ENCODE results near the gene FEM1C. TPM values are rescaled to one million over a fixed set of nuclear protein-coding genes. Genes with fewer than 3 reads are reported as not detected.

FEM1C gene
- total RNA-seq, 1 donor from 2014 or later, result 28.7 TPM

DNA sequence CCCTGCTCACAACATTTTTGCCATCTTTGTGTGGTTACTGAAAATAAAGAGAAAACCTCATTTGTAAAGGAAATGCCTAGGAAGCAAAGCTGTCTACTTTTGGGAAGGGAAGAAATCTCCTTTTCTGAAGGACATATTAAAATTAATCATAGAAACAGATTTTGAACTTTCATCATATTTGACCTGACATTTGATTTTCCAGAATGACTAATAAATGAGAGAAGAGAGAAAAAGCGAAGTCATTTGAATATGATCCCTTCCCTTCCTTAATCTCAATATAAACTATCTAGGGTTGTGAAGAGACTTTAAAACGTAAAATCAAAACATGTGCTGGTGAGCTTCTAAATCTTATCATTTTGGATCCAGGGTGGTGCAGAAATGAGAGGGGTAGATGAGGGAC lies 66.3 kb downstream of the FEM1C start:
- Mint-ChIP-seq H3K4me1 (no peaks in the 10 kb centered on the region), H3K36me3 (no peaks in the 10 kb centered on the region)

GRCh38 chr5:115477581-115477980 lies 67.0 kb downstream of the FEM1C start:
- Mint-ChIP-seq H3K27ac (no peak overlapping the region), H3K36me3 (no peaks in the 10 kb centered on the region), H3K27me3 (ENCODE audit: insufficient read depth, low read depth) (peaks cover 2% of the 10 kb centered on the region), H3K4me3 (no peak overlapping the region), H3K9me3 (peaks cover 2% of the 10 kb centered on the region), H3K4me1 (no peaks in the 10 kb centered on the region)
- Histone ChIP-seq H3K4me3 (no peak overlapping the region), H2AFZ (replicated peaks) (no peak overlapping the region), H3K27me3 (no peaks in the 10 kb centered on the region), H3K79me2 (ENCODE audit: low read depth) (no peaks in the 10 kb centered on the region), H3K9me3 (ENCODE audit: low read depth) (no peaks in the 10 kb centered on the region), H3K4me1 (no peaks in the 10 kb centered on the region), H3K36me3 (no peaks in the 10 kb centered on the region), H3F3A (ENCODE audit: low read depth) (no peaks in the 10 kb centered on the region), H3K4me2 (no peak overlapping the region), H4K20me1 (ENCODE audit: low read depth) (no peaks in the 10 kb centered on the region), H3K9ac (no peak overlapping the region), H3K27ac (no peak overlapping the region)
- TF ChIP-seq EZH2phosphoT487 (IDR thresholded peaks at IDR 0.05) (no peak), EZH2 (IDR thresholded peaks at IDR 0.05) (no peak)
- TF ChIP-seq, protein P1, sequence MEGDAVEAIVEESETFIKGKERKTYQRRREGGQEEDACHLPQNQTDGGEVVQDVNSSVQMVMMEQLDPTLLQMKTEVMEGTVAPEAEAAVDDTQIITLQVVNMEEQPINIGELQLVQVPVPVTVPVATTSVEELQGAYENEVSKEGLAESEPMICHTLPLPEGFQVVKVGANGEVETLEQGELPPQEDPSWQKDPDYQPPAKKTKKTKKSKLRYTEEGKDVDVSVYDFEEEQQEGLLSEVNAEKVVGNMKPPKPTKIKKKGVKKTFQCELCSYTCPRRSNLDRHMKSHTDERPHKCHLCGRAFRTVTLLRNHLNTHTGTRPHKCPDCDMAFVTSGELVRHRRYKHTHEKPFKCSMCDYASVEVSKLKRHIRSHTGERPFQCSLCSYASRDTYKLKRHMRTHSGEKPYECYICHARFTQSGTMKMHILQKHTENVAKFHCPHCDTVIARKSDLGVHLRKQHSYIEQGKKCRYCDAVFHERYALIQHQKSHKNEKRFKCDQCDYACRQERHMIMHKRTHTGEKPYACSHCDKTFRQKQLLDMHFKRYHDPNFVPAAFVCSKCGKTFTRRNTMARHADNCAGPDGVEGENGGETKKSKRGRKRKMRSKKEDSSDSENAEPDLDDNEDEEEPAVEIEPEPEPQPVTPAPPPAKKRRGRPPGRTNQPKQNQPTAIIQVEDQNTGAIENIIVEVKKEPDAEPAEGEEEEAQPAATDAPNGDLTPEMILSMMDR (IDR thresholded peaks at IDR 0.05), result no peak
- no peak for DNase-seq (ENCODE audit: low spot score)

More for the DNA sequence above, 66.3 kb downstream of the FEM1C start:
- no peaks in the 10 kb centered on the region for H3K4me1 ChIP-seq
- no peak for TF ChIP-seq EZH2phosphoT487 (IDR thresholded peaks at IDR 0.05)
- no peak for TF ChIP-seq EZH2 (IDR thresholded peaks at IDR 0.05)
- TF ChIP-seq, protein P1 (IDR thresholded peaks at IDR 0.05), result no peak
- H3K4me2 ChIP-seq, result no peak overlapping the region
- H3F3A ChIP-seq (ENCODE audit: low read depth), result no peaks in the 10 kb centered on the region
- H3K9me3 ChIP-seq (ENCODE audit: low read depth), result no peaks in the 10 kb centered on the region
- no peak overlapping the region for H2AFZ ChIP-seq (replicated peaks)
- H3K36me3 ChIP-seq, result no peaks in the 10 kb centered on the region
- H3K27ac ChIP-seq, result no peak overlapping the region
- H3K79me2 ChIP-seq (ENCODE audit: low read depth), result no peaks in the 10 kb centered on the region
- no peak overlapping the region for H3K4me3 Mint-ChIP-seq
- H3K27ac Mint-ChIP-seq, result no peak overlapping the region
- no peak overlapping the region for H3K4me3 ChIP-seq
- H3K27me3 ChIP-seq, result no peaks in the 10 kb centered on the region
- DNase-seq (ENCODE audit: low spot score), result no peak
- H3K9ac ChIP-seq, result no peak overlapping the region
- peaks cover 2% of the 10 kb centered on the region for H3K27me3 Mint-ChIP-seq (ENCODE audit: insufficient read depth, low read depth)
- H3K9me3 Mint-ChIP-seq, result peaks cover 2% of the 10 kb centered on the region
- H4K20me1 ChIP-seq (ENCODE audit: low read depth), result no peaks in the 10 kb centered on the region

- H3K27ac Mint-ChIP-seq, result no peak overlapping the region
- no peak overlapping the region for H3K4me3 Mint-ChIP-seq
- no peaks in the 10 kb centered on the region for H3K4me1 Mint-ChIP-seq
- H4K20me1 ChIP-seq (ENCODE audit: low read depth), result no peaks in the 10 kb centered on the region
- no peak overlapping the region for H3K27ac ChIP-seq
- H3K36me3 ChIP-seq, result no peaks in the 10 kb centered on the region
- peaks cover 4% of the 10 kb centered on the region for H3K27me3 Mint-ChIP-seq (ENCODE audit: insufficient read depth, low read depth)
- no peaks in the 10 kb centered on the region for H3K36me3 Mint-ChIP-seq
- H3K9me3 ChIP-seq (ENCODE audit: low read depth), result no peaks in the 10 kb centered on the region
- no peak for DNase-seq (ENCODE audit: low spot score)
- peaks cover 2% of the 10 kb centered on the region for H3K9me3 Mint-ChIP-seq
- no peak overlapping the region for H3K9ac ChIP-seq
- no peaks in the 10 kb centered on the region for H3F3A ChIP-seq (ENCODE audit: low read depth)
- H3K4me2 ChIP-seq, result no peak overlapping the region
- no peaks in the 10 kb centered on the region for H3K4me1 ChIP-seq
- no peak for TF ChIP-seq EZH2 (IDR thresholded peaks at IDR 0.05)
- TF ChIP-seq, protein P1 (IDR thresholded peaks at IDR 0.05), result no peak
- TF ChIP-seq EZH2phosphoT487 (IDR thresholded peaks at IDR 0.05), result no peak
- H3K79me2 ChIP-seq (ENCODE audit: low read depth), result no peaks in the 10 kb centered on the region
- no peak overlapping the region for H2AFZ ChIP-seq (replicated peaks)
- H3K27me3 ChIP-seq, result no peaks in the 10 kb centered on the region
- no peak overlapping the region for H3K4me3 ChIP-seq
These were observed 68.8 kb downstream of the FEM1C start for GRCh38 chr5:115475788-115476187.

Measured in neural progenitor cell (in vitro differentiated cells).